ENCODE measurements around the gene SLC36A3. TPM values are rescaled to one million over a fixed set of nuclear protein-coding genes. Genes with fewer than 3 reads are reported as not detected.

SLC36A3 gene
- total and polyA plus RNA-seq, 2 of the 8 experiments (the other 6 are each of a cell fraction or from before 2014, with no cell fraction given) = not detected

DNA sequence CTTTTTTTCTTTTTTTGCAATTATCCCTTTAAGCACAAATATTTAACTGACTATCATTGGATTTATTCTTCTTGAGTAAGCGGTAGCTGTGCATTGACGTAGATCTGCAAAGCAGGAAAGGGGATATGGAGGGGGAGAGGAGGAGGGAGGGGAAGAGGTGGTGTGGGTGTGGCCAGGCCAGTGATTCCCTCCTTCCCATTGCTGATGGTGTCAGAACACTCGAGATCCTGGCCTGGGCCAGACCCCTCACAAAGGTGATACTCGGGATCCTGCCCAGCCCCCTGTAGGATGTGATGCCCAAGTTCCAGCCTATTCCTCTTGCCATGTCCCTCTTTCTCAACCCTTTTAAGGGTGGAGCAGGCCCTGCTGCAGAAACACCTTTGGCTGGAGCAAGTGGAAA lies 9.9 kb downstream of the SLC36A3 start (continued):
- TF ChIP-seq, protein P1, sequence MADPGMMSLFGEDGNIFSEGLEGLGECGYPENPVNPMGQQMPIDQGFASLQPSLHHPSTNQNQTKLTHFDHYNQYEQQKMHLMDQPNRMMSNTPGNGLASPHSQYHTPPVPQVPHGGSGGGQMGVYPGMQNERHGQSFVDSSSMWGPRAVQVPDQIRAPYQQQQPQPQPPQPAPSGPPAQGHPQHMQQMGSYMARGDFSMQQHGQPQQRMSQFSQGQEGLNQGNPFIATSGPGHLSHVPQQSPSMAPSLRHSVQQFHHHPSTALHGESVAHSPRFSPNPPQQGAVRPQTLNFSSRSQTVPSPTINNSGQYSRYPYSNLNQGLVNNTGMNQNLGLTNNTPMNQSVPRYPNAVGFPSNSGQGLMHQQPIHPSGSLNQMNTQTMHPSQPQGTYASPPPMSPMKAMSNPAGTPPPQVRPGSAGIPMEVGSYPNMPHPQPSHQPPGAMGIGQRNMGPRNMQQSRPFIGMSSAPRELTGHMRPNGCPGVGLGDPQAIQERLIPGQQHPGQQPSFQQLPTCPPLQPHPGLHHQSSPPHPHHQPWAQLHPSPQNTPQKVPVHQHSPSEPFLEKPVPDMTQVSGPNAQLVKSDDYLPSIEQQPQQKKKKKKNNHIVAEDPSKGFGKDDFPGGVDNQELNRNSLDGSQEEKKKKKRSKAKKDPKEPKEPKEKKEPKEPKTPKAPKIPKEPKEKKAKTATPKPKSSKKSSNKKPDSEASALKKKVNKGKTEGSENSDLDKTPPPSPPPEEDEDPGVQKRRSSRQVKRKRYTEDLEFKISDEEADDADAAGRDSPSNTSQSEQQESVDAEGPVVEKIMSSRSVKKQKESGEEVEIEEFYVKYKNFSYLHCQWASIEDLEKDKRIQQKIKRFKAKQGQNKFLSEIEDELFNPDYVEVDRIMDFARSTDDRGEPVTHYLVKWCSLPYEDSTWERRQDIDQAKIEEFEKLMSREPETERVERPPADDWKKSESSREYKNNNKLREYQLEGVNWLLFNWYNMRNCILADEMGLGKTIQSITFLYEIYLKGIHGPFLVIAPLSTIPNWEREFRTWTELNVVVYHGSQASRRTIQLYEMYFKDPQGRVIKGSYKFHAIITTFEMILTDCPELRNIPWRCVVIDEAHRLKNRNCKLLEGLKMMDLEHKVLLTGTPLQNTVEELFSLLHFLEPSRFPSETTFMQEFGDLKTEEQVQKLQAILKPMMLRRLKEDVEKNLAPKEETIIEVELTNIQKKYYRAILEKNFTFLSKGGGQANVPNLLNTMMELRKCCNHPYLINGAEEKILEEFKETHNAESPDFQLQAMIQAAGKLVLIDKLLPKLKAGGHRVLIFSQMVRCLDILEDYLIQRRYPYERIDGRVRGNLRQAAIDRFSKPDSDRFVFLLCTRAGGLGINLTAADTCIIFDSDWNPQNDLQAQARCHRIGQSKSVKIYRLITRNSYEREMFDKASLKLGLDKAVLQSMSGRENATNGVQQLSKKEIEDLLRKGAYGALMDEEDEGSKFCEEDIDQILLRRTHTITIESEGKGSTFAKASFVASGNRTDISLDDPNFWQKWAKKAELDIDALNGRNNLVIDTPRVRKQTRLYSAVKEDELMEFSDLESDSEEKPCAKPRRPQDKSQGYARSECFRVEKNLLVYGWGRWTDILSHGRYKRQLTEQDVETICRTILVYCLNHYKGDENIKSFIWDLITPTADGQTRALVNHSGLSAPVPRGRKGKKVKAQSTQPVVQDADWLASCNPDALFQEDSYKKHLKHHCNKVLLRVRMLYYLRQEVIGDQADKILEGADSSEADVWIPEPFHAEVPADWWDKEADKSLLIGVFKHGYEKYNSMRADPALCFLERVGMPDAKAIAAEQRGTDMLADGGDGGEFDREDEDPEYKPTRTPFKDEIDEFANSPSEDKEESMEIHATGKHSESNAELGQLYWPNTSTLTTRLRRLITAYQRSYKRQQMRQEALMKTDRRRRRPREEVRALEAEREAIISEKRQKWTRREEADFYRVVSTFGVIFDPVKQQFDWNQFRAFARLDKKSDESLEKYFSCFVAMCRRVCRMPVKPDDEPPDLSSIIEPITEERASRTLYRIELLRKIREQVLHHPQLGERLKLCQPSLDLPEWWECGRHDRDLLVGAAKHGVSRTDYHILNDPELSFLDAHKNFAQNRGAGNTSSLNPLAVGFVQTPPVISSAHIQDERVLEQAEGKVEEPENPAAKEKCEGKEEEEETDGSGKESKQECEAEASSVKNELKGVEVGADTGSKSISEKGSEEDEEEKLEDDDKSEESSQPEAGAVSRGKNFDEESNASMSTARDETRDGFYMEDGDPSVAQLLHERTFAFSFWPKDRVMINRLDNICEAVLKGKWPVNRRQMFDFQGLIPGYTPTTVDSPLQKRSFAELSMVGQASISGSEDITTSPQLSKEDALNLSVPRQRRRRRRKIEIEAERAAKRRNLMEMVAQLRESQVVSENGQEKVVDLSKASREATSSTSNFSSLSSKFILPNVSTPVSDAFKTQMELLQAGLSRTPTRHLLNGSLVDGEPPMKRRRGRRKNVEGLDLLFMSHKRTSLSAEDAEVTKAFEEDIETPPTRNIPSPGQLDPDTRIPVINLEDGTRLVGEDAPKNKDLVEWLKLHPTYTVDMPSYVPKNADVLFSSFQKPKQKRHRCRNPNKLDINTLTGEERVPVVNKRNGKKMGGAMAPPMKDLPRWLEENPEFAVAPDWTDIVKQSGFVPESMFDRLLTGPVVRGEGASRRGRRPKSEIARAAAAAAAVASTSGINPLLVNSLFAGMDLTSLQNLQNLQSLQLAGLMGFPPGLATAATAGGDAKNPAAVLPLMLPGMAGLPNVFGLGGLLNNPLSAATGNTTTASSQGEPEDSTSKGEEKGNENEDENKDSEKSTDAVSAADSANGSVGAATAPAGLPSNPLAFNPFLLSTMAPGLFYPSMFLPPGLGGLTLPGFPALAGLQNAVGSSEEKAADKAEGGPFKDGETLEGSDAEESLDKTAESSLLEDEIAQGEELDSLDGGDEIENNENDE (IDR thresholded peaks at IDR 0.05; ENCODE audit: insufficient replicate concordance, low read length) = no peak
- TF ChIP-seq HDAC2 (IDR thresholded peaks at IDR 0.05; ENCODE audit: borderline replicate concordance in 1 of 2, low read depth in 2 of 2, low read length in 2 of 2) = no peak

Measured in H1 (cell line).